GM18502 (cell line): ENCODE measurements around the gene CRCP.
"Not testable (repeated sequence)": the region's sequence is repeated elsewhere in the genome, so short reads cannot be mapped to it uniquely, and the experiment has no call there.

Source experiments
- ATAC-seq: cut with Tn5 transposase; IDR thresholded peaks from one replicate; pipeline ENCODE4 v1.9.1; 2021; ENCODE audit warnings: mild to moderate bottlenecking; ENCODE audit not compliant: unreplicated experiment, poor library complexity

The CRCP gene

GRCh38 chr7:66105263-66105748 lies 9.3 kb upstream of the CRCP start:
- ATAC-seq = no peak

- not testable (repeated sequence) for ATAC-seq
Measured at GRCh38 chr7:66108410-66108809, 6.2 kb upstream of the CRCP start.

- ATAC-seq = no peak
Measured at GRCh38 chr7:66110856-66111255, 3.8 kb upstream of the CRCP start.

- not testable (repeated sequence) for ATAC-seq
Measured at GRCh38 chr7:66116680-66117420, 2.2 kb downstream of the CRCP start.

- no peak for ATAC-seq
Measured at GRCh38 chr7:66118603-66119002, 4.0 kb downstream of the CRCP start.

- ATAC-seq = no peak
Measured at GRCh38 chr7:66119245-66119850, 4.7 kb downstream of the CRCP start.

- ATAC-seq = no peak
Measured at GRCh38 chr7:66123175-66123528, 8.5 kb downstream of the CRCP start.

- ATAC-seq = not testable (repeated sequence)
Measured at GRCh38 chr7:66124569-66124861, 9.9 kb downstream of the CRCP start.

GRCh38 chr7:66125052-66125694 lies 10.5 kb downstream of the CRCP start:
- ATAC-seq = no peak

GRCh38 chr7:66125781-66126352 lies 11.2 kb downstream of the CRCP start:
- not testable (repeated sequence) for ATAC-seq

- not testable (repeated sequence) for ATAC-seq
Measured at GRCh38 chr7:66127172-66127571, 12.5 kb downstream of the CRCP start.

GRCh38 chr7:66138994-66139752 lies 24.5 kb downstream of the CRCP start:
- ATAC-seq = no peak

GRCh38 chr7:66140924-66141323 lies 26.3 kb downstream of the CRCP start:
- no peak for ATAC-seq

GRCh38 chr7:66142334-66142733 lies 27.7 kb downstream of the CRCP start:
- ATAC-seq = no peak

- ATAC-seq = no peak
Measured at GRCh38 chr7:66142996-66143395, 28.3 kb downstream of the CRCP start.

- ATAC-seq = no peak
Measured at GRCh38 chr7:66143876-66144332, 29.3 kb downstream of the CRCP start.

GRCh38 chr7:66145400-66146104 lies 30.9 kb downstream of the CRCP start:
- ATAC-seq = no peak

- ATAC-seq = no peak
Measured at GRCh38 chr7:66146701-66147100, 32.1 kb downstream of the CRCP start.

GRCh38 chr7:66147657-66148056 lies 33.0 kb downstream of the CRCP start:
- ATAC-seq = not testable (repeated sequence)

- no peak for ATAC-seq
Measured at GRCh38 chr7:66150471-66150870, 35.8 kb downstream of the CRCP start.
